ENCODE measurements around the gene SNX30. TPM values are rescaled to one million over a fixed set of nuclear protein-coding genes. Genes with fewer than 3 reads are reported as not detected.

SNX30 gene
- total RNA-seq, 4 donors from 2014 or later: 6.2 to 18.2 (median 10.4) TPM

DNA sequence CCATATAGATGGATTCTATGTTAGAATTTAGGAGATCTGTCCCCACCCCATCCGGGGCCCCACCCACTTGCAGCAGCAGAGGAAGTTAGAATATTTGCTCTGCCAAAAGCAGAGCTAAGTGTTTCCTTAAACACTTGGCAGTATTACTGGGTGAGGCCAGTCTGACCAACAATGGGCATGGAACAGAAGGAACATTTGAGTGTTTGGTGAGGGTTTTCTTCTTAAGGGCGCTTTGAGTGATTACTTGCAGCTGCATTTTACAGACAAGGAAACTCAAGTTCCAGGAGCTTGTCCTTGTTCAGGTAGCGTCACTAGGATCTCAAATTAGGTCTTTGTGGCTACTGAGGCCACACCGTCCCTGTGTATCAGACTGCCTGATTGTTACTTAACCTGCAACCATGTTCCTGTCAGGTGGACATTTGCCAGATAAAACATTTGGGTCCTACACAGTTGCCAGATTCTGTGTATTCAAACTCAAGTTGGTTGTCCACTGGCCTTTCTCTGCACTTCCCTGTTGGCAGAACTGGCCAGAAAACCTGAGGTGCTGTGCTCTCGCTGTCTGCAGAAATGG lies 80.8 kb downstream of the SNX30 start:
- ATAC-seq: peak; percentile 53
- Histone ChIP-seq H3K27me3 (no peaks in the 10 kb centered on the region), H3K4me3 (no peak overlapping the region), H3K4me1 (peaks cover 0 to 9% (median 0%) of the 10 kb centered on the region in 3 donors), H3K9me3 (no peaks in the 10 kb centered on the region), H3K36me3 (peaks cover 0 to 24% of the 10 kb centered on the region in 2 donors), H3K27ac (peak overlapping the region in 2 of 4 donors; percentile 27)
- WGBS, 2 donors (ENCODE audit: low coverage in 1 of 2): 57 to 100% methylated on average over 2 to 5 of the region's 5 CpGs
- TF ChIP-seq POLR2A (IDR thresholded peaks at IDR 0.05): no peak
- no peak for TF ChIP-seq EP300 (IDR thresholded peaks at IDR 0.05)

DNA sequence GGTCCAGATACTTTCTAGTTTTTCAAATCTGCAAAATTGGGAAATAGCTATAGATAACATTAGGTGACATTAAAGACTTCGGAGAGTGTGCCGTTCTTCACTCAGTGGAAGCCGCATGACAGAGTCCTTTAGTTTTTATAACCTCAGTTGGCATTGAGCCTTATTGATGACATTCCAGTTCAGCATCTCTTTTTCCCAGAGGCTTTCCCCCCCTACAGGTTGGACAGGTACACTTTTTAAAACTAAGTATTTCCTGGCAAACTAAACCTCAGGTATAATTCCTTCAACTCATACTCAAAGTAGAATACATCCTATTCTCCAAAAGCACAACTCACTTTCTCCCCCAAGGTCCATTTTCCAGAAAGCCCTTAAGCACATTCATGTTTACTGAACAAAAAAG lies 81.4 kb downstream of the SNX30 start:
- H3K4me3 ChIP-seq: no peak overlapping the region
- TF ChIP-seq EP300 (IDR thresholded peaks at IDR 0.05) (no peak), POLR2A (IDR thresholded peaks at IDR 0.05) (no peak), POLR2AphosphoS5 (IDR thresholded peaks at IDR 0.05) (no peak)
- TF ChIP-seq, protein P1, sequence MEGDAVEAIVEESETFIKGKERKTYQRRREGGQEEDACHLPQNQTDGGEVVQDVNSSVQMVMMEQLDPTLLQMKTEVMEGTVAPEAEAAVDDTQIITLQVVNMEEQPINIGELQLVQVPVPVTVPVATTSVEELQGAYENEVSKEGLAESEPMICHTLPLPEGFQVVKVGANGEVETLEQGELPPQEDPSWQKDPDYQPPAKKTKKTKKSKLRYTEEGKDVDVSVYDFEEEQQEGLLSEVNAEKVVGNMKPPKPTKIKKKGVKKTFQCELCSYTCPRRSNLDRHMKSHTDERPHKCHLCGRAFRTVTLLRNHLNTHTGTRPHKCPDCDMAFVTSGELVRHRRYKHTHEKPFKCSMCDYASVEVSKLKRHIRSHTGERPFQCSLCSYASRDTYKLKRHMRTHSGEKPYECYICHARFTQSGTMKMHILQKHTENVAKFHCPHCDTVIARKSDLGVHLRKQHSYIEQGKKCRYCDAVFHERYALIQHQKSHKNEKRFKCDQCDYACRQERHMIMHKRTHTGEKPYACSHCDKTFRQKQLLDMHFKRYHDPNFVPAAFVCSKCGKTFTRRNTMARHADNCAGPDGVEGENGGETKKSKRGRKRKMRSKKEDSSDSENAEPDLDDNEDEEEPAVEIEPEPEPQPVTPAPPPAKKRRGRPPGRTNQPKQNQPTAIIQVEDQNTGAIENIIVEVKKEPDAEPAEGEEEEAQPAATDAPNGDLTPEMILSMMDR (IDR thresholded peaks at IDR 0.05): no peak
- no peak overlapping the region for H3K27ac ChIP-seq
- peaks cover 0 to 9% (median 0%) of the 10 kb centered on the region in 3 donors for H3K4me1 ChIP-seq
- no peaks in the 10 kb centered on the region for H3K9me3 ChIP-seq
- no peaks in the 10 kb centered on the region for H3K27me3 ChIP-seq
- WGBS, 2 donors (ENCODE audit: low coverage in 1 of 2): no CpG with 5 or more reads among the region's 3 CpGs
- peaks cover 0 to 30% of the 10 kb centered on the region in 2 donors for H3K36me3 ChIP-seq
- ATAC-seq: no peak

GRCh38 chr9:112833081-112833480 lies 82.5 kb downstream of the SNX30 start:
- Histone ChIP-seq H3K27ac (no peak overlapping the region), H3K4me1 (peaks cover 0 to 9% (median 0%) of the 10 kb centered on the region in 3 donors)
- no peak for ATAC-seq

DNA sequence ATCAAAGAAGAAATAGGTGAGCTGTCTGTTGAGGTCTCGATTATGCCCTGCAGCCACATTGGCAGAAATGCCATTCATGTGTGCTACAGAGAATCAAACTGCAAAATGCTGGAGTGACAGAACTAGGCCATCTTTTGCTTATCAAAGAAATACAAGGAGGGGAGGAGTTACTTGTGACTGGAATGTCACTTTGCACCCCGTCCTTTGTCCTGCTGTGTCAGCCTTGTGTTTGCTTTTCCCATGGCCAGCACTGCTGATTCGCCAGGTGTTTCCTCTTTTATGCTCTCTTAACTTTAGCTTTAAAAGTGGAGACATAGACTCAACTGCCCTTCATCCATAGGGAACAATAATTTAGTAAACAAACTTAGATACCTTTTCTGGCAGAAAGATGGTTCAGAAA lies 85.8 kb downstream of the SNX30 start:
- H3K9me3 ChIP-seq: no peaks in the 10 kb centered on the region
- H3K4me3 ChIP-seq: no peak overlapping the region
- peaks cover 0 to 67% of the 10 kb centered on the region in 2 donors for H3K36me3 ChIP-seq
- TF ChIP-seq EP300 (IDR thresholded peaks at IDR 0.05) (no peak), POLR2A (IDR thresholded peaks at IDR 0.05) (no peak), POLR2AphosphoS5 (IDR thresholded peaks at IDR 0.05) (no peak)
- TF ChIP-seq, protein P1 (IDR thresholded peaks at IDR 0.05): no peak
- H3K27ac ChIP-seq: no peak overlapping the region
- peaks cover 0 to 7% (median 0%) of the 10 kb centered on the region in 3 donors for H3K4me1 ChIP-seq
- no peak for ATAC-seq
- no peaks in the 10 kb centered on the region for H3K27me3 ChIP-seq
- 55 to 82% methylated on average over 2 to 3 of the region's 3 CpGs for WGBS, 2 donors (ENCODE audit: low coverage in 1 of 2)

More at GRCh38 chr9:112833081-112833480, 82.5 kb downstream of the SNX30 start:
- H3K9me3 ChIP-seq: no peaks in the 10 kb centered on the region
- TF ChIP-seq EP300 (IDR thresholded peaks at IDR 0.05): no peak
- TF ChIP-seq, protein P1 (IDR thresholded peaks at IDR 0.05): no peak
- TF ChIP-seq POLR2AphosphoS5 (IDR thresholded peaks at IDR 0.05): no peak
- no peak for TF ChIP-seq POLR2A (IDR thresholded peaks at IDR 0.05)
- WGBS, 2 donors (ENCODE audit: low coverage in 1 of 2): 88 to 95% methylated on average over 4 of the region's 4 CpGs
- no peak overlapping the region for H3K4me3 ChIP-seq
- peaks cover 0 to 39% of the 10 kb centered on the region in 2 donors for H3K36me3 ChIP-seq
- H3K27me3 ChIP-seq: no peaks in the 10 kb centered on the region

- Histone ChIP-seq H3K9me3 (no peaks in the 10 kb centered on the region), H3K4me1 (no peaks in the 10 kb centered on the region), H3K27ac (no peak overlapping the region), H3K4me3 (no peak overlapping the region), H3K36me3 (peaks cover 0 to 74% of the 10 kb centered on the region in 2 donors), H3K27me3 (no peaks in the 10 kb centered on the region)
- 100% methylated on average over 2 of the region's 2 CpGs; no CpG with 5 or more reads in 1 of the 2 donors for WGBS, 2 donors (ENCODE audit: low coverage in 1 of 2)
- TF ChIP-seq POLR2AphosphoS5 (IDR thresholded peaks at IDR 0.05) (no peak), POLR2A (IDR thresholded peaks at IDR 0.05) (no peak), EP300 (IDR thresholded peaks at IDR 0.05) (no peak)
- TF ChIP-seq, protein P1 (IDR thresholded peaks at IDR 0.05): no peak
- no peak for ATAC-seq
Observed at GRCh38 chr9:112838342-112838741, 87.8 kb downstream of the SNX30 start.

Measured in gastroesophageal sphincter (tissue), 4 donors.